Raji (cell line): ENCODE results near the gene ROBO1.

Source experiments
- POLR2A ChIP-seq: IDR thresholded peaks from 2 replicates; pipeline ENCODE4 v1.6.1; 2011; ENCODE audit warnings: low read depth, low read length, control low read depth; ENCODE audit not compliant: insufficient read depth

ROBO1 gene

GRCh38 chr3:78645628-78646310 lies 1122.0 kb downstream of the ROBO1 start:
- no peak for TF ChIP-seq POLR2A

GRCh38 chr3:78644847-78645246 lies 1123.0 kb downstream of the ROBO1 start:
- TF ChIP-seq POLR2A = no peak

- TF ChIP-seq POLR2A = no peak
These were observed 1125.4 kb downstream of the ROBO1 start for GRCh38 chr3:78642226-78643035.

GRCh38 chr3:78641703-78642102 lies 1126.1 kb downstream of the ROBO1 start:
- TF ChIP-seq POLR2A = no peak

- no peak for TF ChIP-seq POLR2A
These were observed 1133.5 kb downstream of the ROBO1 start for GRCh38 chr3:78634316-78634715.

GRCh38 chr3:78633626-78634025 lies 1134.2 kb downstream of the ROBO1 start:
- no peak for TF ChIP-seq POLR2A

GRCh38 chr3:78632925-78633553 lies 1134.8 kb downstream of the ROBO1 start:
- no peak for TF ChIP-seq POLR2A

- TF ChIP-seq POLR2A = no peak
These were observed 1138.3 kb downstream of the ROBO1 start for GRCh38 chr3:78629544-78629943.

- no peak for TF ChIP-seq POLR2A
These were observed 1146.6 kb downstream of the ROBO1 start for GRCh38 chr3:78621061-78621716.

GRCh38 chr3:78614486-78614885 lies 1153.3 kb downstream of the ROBO1 start:
- TF ChIP-seq POLR2A = no peak

GRCh38 chr3:78613421-78613879 lies 1154.3 kb downstream of the ROBO1 start:
- TF ChIP-seq POLR2A = no peak

- TF ChIP-seq POLR2A = no peak
These were observed 1156.5 kb downstream of the ROBO1 start for GRCh38 chr3:78611278-78611677.

GRCh38 chr3:78610462-78611125 lies 1157.2 kb downstream of the ROBO1 start:
- no peak for TF ChIP-seq POLR2A

- TF ChIP-seq POLR2A = no peak
These were observed 1161.0 kb downstream of the ROBO1 start for GRCh38 chr3:78606756-78607155.

GRCh38 chr3:78605178-78605577 lies 1162.6 kb downstream of the ROBO1 start:
- no peak for TF ChIP-seq POLR2A

- no peak for TF ChIP-seq POLR2A
These were observed 1163.5 kb downstream of the ROBO1 start for GRCh38 chr3:78604341-78604740.
